ENCODE results near the gene SYNJ1. TPM values are rescaled to one million over a fixed set of nuclear protein-coding genes. Genes with fewer than 3 reads are reported as not detected.

The SYNJ1 gene
- total and polyA plus RNA-seq, 2 experiments from 2014 or later: 1.4 to 4.2 TPM

- no peak overlapping the region for H3K4me2 ChIP-seq
- peaks cover 5% of the 10 kb centered on the region for H3K4me1 ChIP-seq (ENCODE audit: insufficient read depth)
- Mint-ChIP-seq H3K27me3 (ENCODE audit: insufficient read depth, low read depth, poor library complexity) (no peaks in the 10 kb centered on the region), H3K9me3 (no peaks in the 10 kb centered on the region), H3K4me3 (no peak overlapping the region), H3K4me1 (peaks cover 12% of the 10 kb centered on the region), H3K36me3 (ENCODE audit: low read depth) (peaks cover 91% of the 10 kb centered on the region), H3K27ac (no peak overlapping the region)
- no peaks in the 10 kb centered on the region for H3F3A ChIP-seq (replicated peaks; ENCODE audit: low read depth)
- H2AFZ ChIP-seq: no peak overlapping the region
- H3K9me2 ChIP-seq (ENCODE audit: insufficient read depth): no peaks in the 10 kb centered on the region
- no peak for TF ChIP-seq ZNF114 (CRISPR knock-in tag; IDR thresholded peaks at IDR 0.05)
- TF ChIP-seq POLR2AphosphoS5 (IDR thresholded peaks at IDR 0.05; ENCODE audit: low read depth): no peak
- TF ChIP-seq ZNF462 (CRISPR knock-in tag; IDR thresholded peaks at IDR 0.05): no peak
- no peak for TF ChIP-seq JUNB (IDR thresholded peaks at IDR 0.05; ENCODE audit: unreplicated experiment)
- TF ChIP-seq CTCF (conservative IDR thresholded peaks at IDR 0.05; ENCODE audit: low read depth in 2 of 2): no peak
- no peak for TF ChIP-seq STAT1 (IDR thresholded peaks at IDR 0.05; ENCODE audit: unreplicated experiment)
- no peak for TF ChIP-seq EZH2phosphoT487 (IDR thresholded peaks at IDR 0.05; ENCODE audit: unreplicated experiment)
- no peak for TF ChIP-seq ETS1 (IDR thresholded peaks at IDR 0.05)
- no peak for TF ChIP-seq EZH2 (IDR thresholded peaks at IDR 0.05; ENCODE audit: low read depth, unreplicated experiment)
- no peak for TF ChIP-seq CREB1 (CRISPR knock-in tag; IDR thresholded peaks at IDR 0.05; ENCODE audit: low read depth)
- no peak for TF ChIP-seq REST (IDR thresholded peaks at IDR 0.05; ENCODE audit: unreplicated experiment)
- TF ChIP-seq ZNF331 (CRISPR knock-in tag; IDR thresholded peaks at IDR 0.05; ENCODE audit: low read depth): no peak
- no peak overlapping the region for H3K27ac ChIP-seq (ENCODE audit: low read depth)
- H4K20me1 ChIP-seq (replicated peaks; ENCODE audit: insufficient read depth): peaks cover 73% of the 10 kb centered on the region
- DNase-seq (ENCODE audit: low spot score): no peak
- H3K79me2 ChIP-seq (replicated peaks; ENCODE audit: insufficient read depth): peaks cover 69% of the 10 kb centered on the region
- ATAC-seq: no peak
- H3K36me3 ChIP-seq (ENCODE audit: insufficient read depth): peaks cover 75% of the 10 kb centered on the region
- H3K4me3 ChIP-seq: no peak overlapping the region
- H3K27me3 ChIP-seq (ENCODE audit: insufficient read depth): no peaks in the 10 kb centered on the region
Observed at GRCh38 chr21:32764186-32764585, 36.4 kb upstream of the SYNJ1 start.
